Ovary (tissue), 9 donors: Measurements from ENCODE around the gene DDX51. TPM values are rescaled to one million over a fixed set of nuclear protein-coding genes. Genes with fewer than 3 reads are reported as not detected.

Experiments
- DNase-seq, 5 donors: peaks; one replicate each; pipeline ENCODE4 v3.0.0-alpha.2; 2019 to 2020
- H3K27ac ChIP-seq, 2 donors: fragments of 200-600 bp; one replicate each; pipeline versions ENCODE4 v1.5.1 to v1.8.0; 2019 to 2022
- H3K27me3 ChIP-seq: fragments of 200-600 bp; one replicate; pipeline ENCODE4 v1.8.0; 2022
- H3K36me3 ChIP-seq: fragments of 200-600 bp; sonication (generic); one replicate; pipeline ENCODE4 v1.5.1; 2019
- H3K4me1 ChIP-seq: one replicate; pipeline ENCODE4 v1.8.1; 2013; ENCODE audit warnings: mild to moderate bottlenecking, moderate library complexity; ENCODE audit not compliant: insufficient read depth
- H3K4me3 ChIP-seq: fragments of 200-600 bp; sonication (generic); one replicate; pipeline ENCODE4 v1.5.1; 2017
- H3K9me3 ChIP-seq, 2 donors: fragments of 200-600 bp in 1 of 2; sonication (generic) in 1 of 2; one replicate each; pipeline versions ENCODE4 v1.5.1 to v1.8.1; 2013 to 2019; ENCODE audit warnings: mild to moderate bottlenecking in 1 of 2, moderate library complexity in 1 of 2
- CTCF ChIP-seq, 3 donors: fragments of 450-650 bp in 2 of 3; fragments of 200-600 bp in 1 of 3; IDR thresholded peaks; one replicate each; pipeline versions ENCODE4 v1.5.1 to v1.8.0; 2016 to 2022; ENCODE audit warnings: antibody characterized with exemption in 3 of 3, mild to moderate bottlenecking in 1 of 3
- EP300 ChIP-seq: sonication (generic); formaldehyde crosslinking; IDR thresholded peaks from one replicate; pipeline ENCODE4 v1.6.1; 2017; ENCODE audit warnings: antibody characterized with exemption
- POLR2A ChIP-seq: fragments of 450-650 bp; IDR thresholded peaks from one replicate; pipeline ENCODE4 v1.6.1; 2017; ENCODE audit warnings: antibody characterized with exemption, mild to moderate bottlenecking, moderate library complexity
- WGBS, 3 donors: extraction: QIAGEN DNeasy Blood & Tissue Kit in 1 of 3; methylation state at CpG; one replicate each; pipeline versions ENCODE4 v1.1.5 to v1.1.7; 2013 to 2017; 5-methylcytosine and 5-hydroxymethylcytosine counted together
- intact Hi-C, 4 donors: fragments of 100-400 bp; cut with DNase I; formaldehyde crosslinking; loops; one replicate each; pipeline versions ENCODE4 v1.11.0 to v1.15.1; 2022 to 2023
- polyA plus RNA-seq, 2 donors: library from polyadenylated mRNA; stranded (reverse); fragments of 200-250 nt in 1 of 2; fragments of 350-450 nt in 1 of 2; fragmentation: Illumina TruSeq in 1 of 2; extraction: RNeasy Lipid Tissue Mini Kit (QIAGEN cat#74804) in 1 of 2; gene quantifications; one replicate each; pipeline ENCODE4 v1.2.3, GENCODE V29; 2013 to 2014
- total RNA-seq, 7 donors: library from RNA; depleted of rRNA in 2 of 7; stranded (reverse); fragments of >200 nt in 2 of 7; fragmentation: NEBNext Ultra II Directional in 3 of 7; extraction: Animal tissue kit (Norgen Biotek cat#: 25700) in 3 of 7; gene quantifications; one replicate each; pipeline versions ENCODE4 v1.1.0 to v1.2.4, GENCODE V29; 2016 to 2023
- donor health status: DM: no; HTN: no; CAD: no; lungs with moderate emphysema.
- donor health status: DM: no; HTN: no; CAD: no.
- donor health status: Bipolar disorder and iron deficiency.
- donor health status: DM: yes; HTN: yes; CAD: no.
- donor health status: DM: no; HTN: no; CAD: no.
- donor health status: DM: yes; HTN: yes; CAD: no.

Gene DDX51
- total and polyA plus RNA-seq, 9 donors, result 10.0 to 26.2 (median 21.8) TPM

- no peaks in the 10 kb centered on the region for H3K36me3 ChIP-seq
- H3K9me3 ChIP-seq, result no peaks in the 10 kb centered on the region
- H3K27ac ChIP-seq, result no peak overlapping the region
- WGBS, 3 donors, result 64 to 73% (median 71%) methylated on average over 19 of the region's 19 CpGs
- no peaks in the 10 kb centered on the region for H3K27me3 ChIP-seq
- intact Hi-C loops, result no loop called here
- no peak for TF ChIP-seq EP300
- no peak for TF ChIP-seq CTCF (IDR thresholded peaks at IDR 0.05)
- no peak for TF ChIP-seq POLR2A
- H3K4me1 ChIP-seq, result no peaks in the 10 kb centered on the region
- no peak for DNase-seq
- no peak overlapping the region for H3K4me3 ChIP-seq
Measured at GRCh38 chr12:132176385-132176919, 32.3 kb upstream of the DDX51 start.

- H3K27ac ChIP-seq, result no peak overlapping the region
- WGBS, 3 donors, result 40 to 59% (median 46%) methylated on average over 26 to 35 of the region's 35 CpGs
- intact Hi-C loops, result no loop called here
- H3K27me3 ChIP-seq, result no peaks in the 10 kb centered on the region
- H3K4me1 ChIP-seq, result no peaks in the 10 kb centered on the region
- no peaks in the 10 kb centered on the region for H3K9me3 ChIP-seq
- no peak overlapping the region for H3K4me3 ChIP-seq
- no peak for DNase-seq
- no peak for TF ChIP-seq EP300
- TF ChIP-seq POLR2A, result no peak
- TF ChIP-seq CTCF (IDR thresholded peaks at IDR 0.05), result no peak
- no peaks in the 10 kb centered on the region for H3K36me3 ChIP-seq
Measured at GRCh38 chr12:132175496-132176384, 31.6 kb upstream of the DDX51 start.

- H3K27me3 ChIP-seq, result no peaks in the 10 kb centered on the region
- H3K36me3 ChIP-seq, result no peaks in the 10 kb centered on the region
- DNase-seq, result no peak
- no peak overlapping the region for H3K4me3 ChIP-seq
- H3K9me3 ChIP-seq, result no peaks in the 10 kb centered on the region
- intact Hi-C loops, result no loop called here
- WGBS, 3 donors, result 51 to 64% (median 62%) methylated on average over 22 to 25 of the region's 25 CpGs
- TF ChIP-seq EP300 (no peak), CTCF (IDR thresholded peaks at IDR 0.05) (no peak), POLR2A (no peak)
- H3K4me1 ChIP-seq, result no peaks in the 10 kb centered on the region
- no peak overlapping the region for H3K27ac ChIP-seq
Measured at GRCh38 chr12:132174839-132175490, 30.8 kb upstream of the DDX51 start.

- 73 to 78% (median 78%) methylated on average over 30 of the region's 30 CpGs for WGBS, 3 donors
- Histone ChIP-seq H3K4me3 (no peak overlapping the region), H3K36me3 (no peaks in the 10 kb centered on the region), H3K27me3 (no peaks in the 10 kb centered on the region), H3K9me3 (no peaks in the 10 kb centered on the region), H3K27ac (no peak overlapping the region), H3K4me1 (no peaks in the 10 kb centered on the region)
- peak in 1 of 5 donors; percentile 9 for DNase-seq
- intact Hi-C loops, result no loop called here
- TF ChIP-seq CTCF (IDR thresholded peaks at IDR 0.05) (no peak), EP300 (no peak), POLR2A (no peak)
Measured at GRCh38 chr12:132174015-132174838, 30.1 kb upstream of the DDX51 start.
